NCI-H774 (cell line): ENCODE results near the gene UBE2Z.
"Not testable (repeated sequence)": the region's sequence is repeated elsewhere in the genome, so short reads cannot be mapped to it uniquely, and the experiment has no call there.

Experiments
- DNase-seq: peaks from one replicate; lab custom pipeline; 2025; lab: John Stamatoyannopoulos, UW

UBE2Z gene

DNA sequence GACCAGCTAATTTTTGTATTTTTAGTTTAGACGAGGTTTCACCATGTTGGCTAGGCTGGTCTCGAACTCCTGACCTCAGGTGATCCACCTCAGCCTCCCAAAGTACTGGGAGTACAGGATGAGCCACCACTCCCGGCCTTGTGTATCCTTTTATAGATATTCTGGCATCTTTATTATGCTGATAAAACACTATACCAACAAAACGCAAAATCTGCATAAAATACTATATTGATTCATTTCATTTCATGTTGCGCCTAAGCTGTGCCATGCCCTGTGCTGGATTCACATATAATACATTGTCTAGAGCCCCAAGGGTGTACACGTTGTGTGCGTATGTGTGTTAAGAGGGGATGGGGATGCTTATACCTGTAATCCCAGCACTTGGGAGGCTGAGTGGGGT, 3.8 kb upstream of the UBE2Z start:
- DNase-seq = no peak

- DNase-seq = no peak
Measured at GRCh38 chr17:48905987-48906515, 2.2 kb upstream of the UBE2Z start.

DNA sequence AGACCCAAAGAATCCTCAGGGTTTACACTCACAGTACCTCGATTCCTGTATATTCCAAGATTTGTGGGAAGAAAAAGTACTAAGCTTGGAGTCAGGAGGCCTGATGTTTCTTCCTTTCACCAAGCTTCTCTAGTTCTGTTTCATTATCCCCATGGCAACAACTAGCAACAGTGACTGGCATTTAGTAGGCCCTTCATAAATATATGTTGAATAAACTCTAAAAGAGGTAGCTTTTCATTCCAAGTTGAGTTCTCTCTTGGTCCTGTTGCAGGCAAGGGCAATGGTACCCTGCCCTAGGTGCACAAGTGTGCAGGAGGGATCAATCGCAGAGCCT, 527 bp upstream of the UBE2Z start:
- no peak for DNase-seq

GRCh38 chr17:48908853-48909394, 717 bp downstream of the UBE2Z start:
- DNase-seq = peak; percentile 79

DNA sequence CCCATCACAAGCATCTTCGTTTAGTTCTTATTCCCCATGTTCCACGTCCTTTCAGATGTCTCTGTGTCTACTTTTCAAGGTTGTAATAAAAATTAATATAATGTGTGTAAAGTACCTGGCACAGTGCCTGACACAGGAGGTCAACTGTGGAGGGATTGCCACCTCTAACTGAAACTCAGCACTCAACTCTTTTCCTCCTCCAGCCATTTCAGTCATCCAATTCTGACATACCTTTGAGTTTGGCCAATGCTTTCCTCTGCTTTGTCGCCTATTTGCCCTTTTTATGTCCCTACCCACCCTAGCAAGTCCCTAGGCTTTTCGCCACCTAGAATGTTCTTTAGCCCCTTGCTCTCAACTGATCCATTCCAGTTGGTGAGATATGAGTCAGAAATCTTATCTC, 1.6 kb downstream of the UBE2Z start:
- DNase-seq = no peak

DNA sequence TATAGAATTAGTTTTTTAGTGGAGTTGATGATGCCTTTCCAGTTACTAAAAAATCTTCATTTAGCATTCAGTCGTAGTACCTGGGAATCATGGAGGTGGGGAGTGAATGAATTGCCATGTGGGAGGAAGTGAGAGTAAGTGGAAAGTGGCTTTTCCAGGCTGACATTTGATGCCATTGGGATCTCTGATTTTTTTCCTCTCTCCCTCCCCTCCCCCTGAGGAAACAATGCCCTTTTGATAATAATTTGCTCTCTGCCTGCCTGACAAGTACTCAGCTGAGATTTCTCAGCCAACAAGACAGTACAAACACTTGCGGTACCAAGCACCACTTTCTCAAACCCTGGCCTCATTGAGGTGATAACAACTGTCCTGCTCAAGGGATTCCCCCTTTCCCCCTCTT, 2.2 kb downstream of the UBE2Z start:
- DNase-seq = no peak

GRCh38 chr17:48912476-48912875, 4.3 kb downstream of the UBE2Z start:
- no peak for DNase-seq

DNA sequence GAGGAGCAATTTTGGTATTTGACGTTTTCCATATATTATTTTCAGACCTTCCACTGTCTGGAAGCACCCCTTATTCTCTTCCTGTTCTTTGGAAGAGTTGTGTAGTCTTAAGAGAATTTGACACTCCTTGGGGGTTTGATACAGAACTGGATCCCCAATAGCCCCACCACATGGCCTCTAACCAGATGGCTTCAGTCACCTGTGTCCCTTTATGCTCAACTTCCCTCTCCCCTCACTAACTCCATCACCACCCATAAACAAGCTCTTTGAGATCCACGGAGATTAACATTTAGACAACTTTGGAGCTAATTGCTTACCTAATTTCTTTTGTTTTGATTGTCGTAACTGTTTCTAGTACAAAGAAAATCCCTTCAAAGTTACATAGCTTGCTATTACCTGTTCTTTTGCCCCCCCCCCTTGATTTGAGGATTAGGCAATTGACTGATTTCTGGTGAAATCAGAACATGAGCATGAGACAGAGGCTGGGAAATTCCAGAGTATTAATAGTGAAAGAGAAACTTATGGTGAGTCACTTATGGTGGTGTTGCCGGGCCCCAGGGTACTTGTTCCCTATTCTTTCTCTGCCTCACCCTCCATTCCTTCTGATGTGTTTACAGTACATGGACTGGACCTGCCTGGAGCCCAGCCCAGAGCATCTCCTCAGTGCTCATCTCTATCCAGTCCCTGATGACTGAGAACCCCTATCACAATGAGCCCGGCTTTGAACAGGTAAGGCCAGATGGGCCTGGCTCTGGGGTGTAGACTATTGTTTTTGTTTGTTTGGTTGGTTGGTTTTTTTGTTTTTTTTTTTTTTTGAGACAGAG, 7.5 kb downstream of the UBE2Z start:
- no peak for DNase-seq

DNA sequence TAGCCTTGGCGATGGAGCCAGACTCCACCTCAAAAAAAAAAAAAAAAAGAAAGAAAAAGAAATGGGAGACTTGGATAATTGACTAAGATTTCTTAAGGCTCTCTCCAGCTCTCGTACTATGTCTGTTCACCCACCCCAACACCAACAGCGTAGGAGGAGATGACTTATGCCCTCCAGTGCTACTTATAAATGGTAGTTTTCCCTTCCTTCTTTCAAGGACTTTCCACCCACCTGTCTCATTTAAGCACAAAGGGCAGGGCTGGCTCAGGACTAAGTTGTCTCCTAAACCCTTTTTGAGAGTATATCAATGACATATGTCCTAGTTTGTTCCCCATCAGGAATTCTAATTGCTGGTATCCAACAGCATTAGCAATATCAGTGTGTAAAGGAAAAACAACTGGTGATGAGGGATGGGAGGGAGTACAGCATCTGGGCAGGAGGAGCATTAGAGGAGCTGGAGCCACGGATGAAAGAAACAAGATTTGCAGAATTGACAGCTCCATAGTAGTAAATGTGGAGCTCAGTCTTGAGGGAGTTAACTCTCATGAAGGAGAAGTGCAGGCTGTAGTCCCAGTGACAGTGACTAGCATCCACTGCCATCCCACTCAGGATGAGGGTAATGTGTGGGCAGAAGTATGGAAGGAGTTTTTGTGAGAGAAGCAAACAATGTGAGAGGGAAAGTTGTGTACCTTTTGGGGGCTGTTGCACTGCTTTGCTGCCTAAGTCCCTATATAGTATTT, 17.2 kb downstream of the UBE2Z start:
- no peak for DNase-seq

DNA sequence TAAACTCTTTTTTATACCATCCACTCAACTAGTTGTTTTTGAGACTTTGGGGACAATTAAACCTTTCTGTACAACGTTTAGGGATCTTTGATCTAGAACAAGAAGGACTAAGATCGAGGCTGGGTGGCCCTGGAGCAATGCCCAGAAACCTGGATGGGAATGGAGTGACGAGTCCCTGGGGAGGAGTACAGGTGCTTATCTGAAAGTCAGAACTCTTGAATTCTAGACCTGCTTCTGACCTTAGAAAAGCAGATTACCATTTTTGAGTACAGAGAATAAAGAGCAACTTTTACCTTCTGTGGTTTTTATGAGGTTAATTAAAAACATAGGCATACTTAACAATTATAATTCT, 17.8 kb downstream of the UBE2Z start:
- no peak for DNase-seq

DNA sequence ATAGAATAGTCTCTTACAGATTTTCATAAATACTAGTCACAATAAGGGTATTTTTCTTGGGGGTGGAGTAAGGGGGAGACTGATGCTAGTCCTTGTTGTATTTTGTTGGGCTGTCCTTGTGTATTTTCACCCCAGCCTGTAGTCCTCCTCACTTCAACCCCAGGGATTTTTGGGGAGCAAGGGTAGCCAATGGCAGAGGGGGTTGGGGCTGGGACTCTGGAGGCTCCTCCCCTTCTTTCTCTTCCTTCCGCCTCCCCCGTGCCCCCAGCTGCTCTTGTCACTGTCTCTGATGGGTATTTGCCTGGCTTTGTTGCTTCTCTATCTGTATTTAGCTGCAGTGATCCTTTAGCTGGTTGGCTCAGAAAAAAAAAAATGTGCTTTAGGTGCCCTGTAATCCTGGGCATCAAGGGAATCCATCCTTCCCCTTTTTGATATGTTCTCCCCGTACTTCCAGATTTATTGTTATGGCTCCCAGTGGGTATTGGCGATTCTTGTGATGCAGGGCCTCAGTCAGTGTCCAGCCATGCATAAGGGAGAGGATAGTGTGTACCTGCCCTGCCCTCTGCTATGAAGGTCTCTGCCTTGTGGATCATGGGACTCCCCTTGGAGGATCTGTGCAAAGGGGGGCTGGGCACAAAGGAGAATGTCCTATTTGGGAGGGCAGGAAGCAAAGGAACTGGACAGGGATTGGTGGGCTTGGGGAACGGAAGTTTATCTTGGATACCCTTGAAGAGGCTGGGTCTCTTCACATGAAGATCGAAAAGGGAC, 20.0 kb downstream of the UBE2Z start:
- DNase-seq = no peak

GRCh38 chr17:48928876-48929811, 20.9 kb downstream of the UBE2Z start:
- no peak for DNase-seq

DNA sequence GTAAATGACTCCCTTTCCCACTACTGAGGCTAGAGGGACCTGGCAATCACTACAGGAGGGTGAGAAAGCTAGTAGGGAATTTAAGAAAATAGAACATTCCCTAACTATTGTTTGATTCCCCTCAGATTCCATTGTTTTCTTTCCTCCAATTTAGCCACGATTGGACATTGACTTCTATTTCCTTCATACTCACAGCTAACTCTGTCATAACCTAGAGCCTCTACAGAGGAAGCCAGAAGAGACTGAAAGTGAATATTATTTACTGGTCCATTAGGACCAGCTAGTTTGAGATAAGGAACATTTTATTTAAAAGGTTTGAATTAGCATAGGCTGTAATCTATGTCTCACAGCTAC, 21.6 kb downstream of the UBE2Z start:
- no peak for DNase-seq

DNA sequence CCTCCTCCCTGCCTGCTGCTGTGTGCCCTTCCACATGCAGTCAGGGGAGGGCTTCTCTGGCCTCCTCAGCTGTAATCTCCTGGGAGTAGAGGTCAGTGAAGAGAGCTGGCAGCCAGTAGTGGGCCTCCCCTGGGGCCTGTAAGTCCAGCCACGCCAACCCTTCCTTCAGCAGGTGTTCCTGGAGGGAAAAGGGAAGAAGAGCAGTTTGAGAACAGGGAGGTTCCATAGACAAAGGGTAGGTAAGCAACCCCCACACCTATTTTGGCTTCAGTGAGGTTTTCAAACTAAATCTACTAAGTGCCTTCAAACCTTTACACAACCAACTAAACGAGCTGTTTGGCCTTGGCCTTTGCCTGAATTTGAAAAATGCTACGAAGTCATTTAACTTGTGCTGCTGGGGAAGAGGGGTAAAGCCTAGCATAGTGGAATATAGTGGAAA, 22.2 kb downstream of the UBE2Z start:
- DNase-seq = no peak

- DNase-seq = no peak
Measured at GRCh38 chr17:48933035-48933434, 24.8 kb downstream of the UBE2Z start.

DNA sequence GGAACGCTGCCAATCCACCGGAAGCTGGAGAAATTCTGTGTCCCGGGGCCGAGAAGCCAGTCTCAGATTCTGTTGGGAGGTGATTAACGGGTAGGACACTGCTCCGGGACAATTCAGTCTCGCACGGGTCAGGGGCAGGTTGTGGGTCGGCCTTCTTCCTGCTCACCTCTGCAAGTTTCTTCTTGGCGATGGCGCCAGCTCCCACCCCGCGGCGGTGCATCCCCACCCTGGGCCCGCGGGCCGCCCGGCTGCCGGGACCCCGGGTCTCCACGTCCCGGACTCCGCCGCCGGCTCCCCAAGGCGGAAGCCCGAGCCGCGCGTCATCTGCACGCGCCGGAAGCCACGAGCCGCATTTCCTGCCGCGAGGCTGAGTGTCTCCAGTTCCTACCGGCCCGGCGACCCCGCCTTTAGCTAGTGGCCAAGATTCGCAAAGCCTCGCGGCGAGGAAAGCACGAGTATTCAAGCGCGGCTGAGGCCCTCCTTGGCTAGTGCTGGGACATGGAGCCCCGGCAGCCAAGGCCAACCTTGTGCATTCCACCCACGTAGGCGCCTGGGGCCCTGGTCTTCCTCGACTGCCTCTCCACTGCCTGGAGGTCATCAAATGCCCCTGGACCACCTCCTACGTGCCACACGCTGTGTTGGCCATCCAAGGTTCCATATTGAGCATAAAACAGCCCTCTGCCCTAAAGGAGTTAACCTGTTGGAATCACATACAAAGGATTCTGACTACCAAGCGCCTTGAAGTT, 36.5 kb downstream of the UBE2Z start, which contains the start of gene SNF8:
TSS of gene SNF8 (minus strand) at position 328 of the 746 bp plus-strand sequence. CDS start at position 220, 108 bp downstream.
- peak; percentile 94 for DNase-seq

DNA sequence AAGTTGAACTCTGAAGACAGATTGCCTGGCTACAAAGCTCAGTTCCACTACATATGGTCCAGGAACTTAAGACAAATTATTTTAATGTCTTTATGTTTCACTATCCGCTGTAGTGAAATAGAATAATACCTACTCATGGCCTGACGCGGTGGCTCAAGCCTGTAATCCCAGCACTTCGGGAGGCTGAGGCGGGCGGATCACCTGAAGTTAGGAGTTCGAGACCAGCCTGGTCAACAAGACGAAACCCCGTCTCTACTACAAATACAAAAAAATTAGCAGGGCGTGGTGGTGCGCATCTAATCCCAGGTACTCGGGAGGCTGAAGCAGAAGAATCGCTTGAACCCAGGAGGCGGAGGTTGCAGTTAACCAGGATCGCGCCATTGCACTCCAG, 37.0 kb downstream of the UBE2Z start:
- not testable (repeated sequence) for DNase-seq

GRCh38 chr17:48951572-48951971, 43.4 kb downstream of the UBE2Z start:
- no peak for DNase-seq

DNA sequence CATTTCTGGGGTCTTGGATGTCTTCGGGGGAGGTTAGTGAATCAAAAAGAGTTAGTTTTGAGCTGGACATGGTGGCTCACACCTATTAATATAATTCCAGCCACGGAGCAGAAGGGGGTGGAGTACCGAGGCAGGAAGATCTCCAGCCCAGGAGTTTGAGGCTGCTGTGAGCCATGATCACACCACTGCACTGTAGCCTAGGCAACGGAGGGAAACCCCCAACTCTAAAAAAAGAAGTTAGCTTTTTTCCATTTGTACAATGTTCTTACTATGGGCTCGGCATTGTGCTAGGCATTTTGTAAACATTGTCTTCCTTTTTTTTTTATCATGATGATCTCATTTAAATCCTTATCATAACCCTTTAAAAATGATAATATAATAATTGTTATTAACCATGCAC, 44.7 kb downstream of the UBE2Z start:
- DNase-seq = no peak

DNA sequence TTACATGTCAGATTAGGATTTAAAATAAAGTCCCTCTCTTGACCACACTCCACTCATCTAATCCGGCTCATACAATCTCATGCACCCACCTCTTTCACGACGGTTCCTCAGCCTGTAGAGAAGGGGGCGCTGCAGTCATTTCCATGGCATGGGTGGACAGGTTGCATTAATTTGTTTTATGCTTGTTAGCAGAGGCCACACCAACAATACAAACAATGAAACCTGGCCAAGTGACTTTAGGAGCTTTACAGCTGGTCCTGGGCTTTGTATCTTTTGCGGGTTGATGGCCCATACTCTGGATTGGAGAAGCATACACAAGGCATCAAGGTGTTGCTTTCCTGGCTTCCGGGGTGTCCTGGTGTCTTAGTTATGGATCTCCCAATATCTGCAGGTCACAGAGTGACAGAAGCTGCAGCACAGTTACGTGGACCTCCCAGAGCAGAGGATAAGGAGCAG, 46.1 kb downstream of the UBE2Z start:
- no peak for DNase-seq
